Activated CD4-positive, alpha-beta T cell treated with anti-CD3 and anti-CD28 coated beads, Interleukin-2, Interleukin-6, amounts not matched to agents 100 ng/mL and 50 ng/mL, durations not matched to agents 16 hours and 8 hours (primary cell): Measurements from ENCODE around the gene JMY.
"Not testable (repeated sequence)": the region's sequence is repeated elsewhere in the genome, so short reads cannot be mapped to it uniquely, and the experiment has no call there.

ENCODE experiments used
- DNase-seq: peaks from one replicate; pipeline ENCODE4 v3.0.0-alpha.2; 2020

JMY gene

DNA sequence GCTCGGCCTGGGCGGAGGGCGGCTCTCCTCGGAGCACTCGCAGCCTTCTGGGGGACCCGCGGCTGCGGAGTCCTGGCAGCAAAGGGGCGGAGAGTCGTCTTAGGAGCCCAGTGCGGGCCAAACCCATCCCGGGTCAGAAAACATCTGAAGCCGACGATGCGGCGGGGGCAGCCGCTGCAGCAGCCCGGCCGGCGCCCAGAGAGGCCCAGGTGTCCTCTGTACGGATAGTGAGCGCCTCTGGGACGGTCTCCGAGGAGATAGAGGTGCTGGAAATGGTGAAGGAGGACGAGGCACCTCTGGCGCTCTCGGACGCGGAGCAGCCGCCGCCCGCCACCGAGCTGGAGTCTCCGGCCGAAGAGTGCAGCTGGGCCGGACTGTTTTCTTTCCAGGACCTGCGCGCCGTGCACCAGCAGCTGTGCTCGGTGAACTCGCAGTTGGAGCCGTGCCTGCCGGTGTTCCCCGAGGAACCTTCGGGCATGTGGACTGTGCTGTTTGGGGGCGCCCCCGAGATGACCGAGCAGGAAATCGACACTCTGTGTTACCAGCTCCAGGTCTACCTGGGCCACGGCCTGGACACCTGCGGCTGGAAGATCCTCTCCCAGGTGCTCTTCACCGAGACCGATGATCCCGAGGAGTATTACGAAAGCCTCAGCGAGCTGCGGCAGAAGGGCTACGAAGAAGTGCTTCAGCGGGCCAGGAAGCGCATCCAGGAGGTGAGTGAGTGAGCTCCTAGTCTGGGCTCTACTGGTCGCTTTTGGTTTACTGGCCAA is 1.2 kb downstream of the JMY start:
- DNase-seq = peak; percentile 38

GRCh38 chr5:79237740-79238560 is 2.0 kb downstream of the JMY start:
- DNase-seq = no peak

GRCh38 chr5:79240561-79240960 is 4.6 kb downstream of the JMY start:
- DNase-seq = no peak

- no peak for DNase-seq
Measured at GRCh38 chr5:79241535-79241979, 5.6 kb downstream of the JMY start.

DNA sequence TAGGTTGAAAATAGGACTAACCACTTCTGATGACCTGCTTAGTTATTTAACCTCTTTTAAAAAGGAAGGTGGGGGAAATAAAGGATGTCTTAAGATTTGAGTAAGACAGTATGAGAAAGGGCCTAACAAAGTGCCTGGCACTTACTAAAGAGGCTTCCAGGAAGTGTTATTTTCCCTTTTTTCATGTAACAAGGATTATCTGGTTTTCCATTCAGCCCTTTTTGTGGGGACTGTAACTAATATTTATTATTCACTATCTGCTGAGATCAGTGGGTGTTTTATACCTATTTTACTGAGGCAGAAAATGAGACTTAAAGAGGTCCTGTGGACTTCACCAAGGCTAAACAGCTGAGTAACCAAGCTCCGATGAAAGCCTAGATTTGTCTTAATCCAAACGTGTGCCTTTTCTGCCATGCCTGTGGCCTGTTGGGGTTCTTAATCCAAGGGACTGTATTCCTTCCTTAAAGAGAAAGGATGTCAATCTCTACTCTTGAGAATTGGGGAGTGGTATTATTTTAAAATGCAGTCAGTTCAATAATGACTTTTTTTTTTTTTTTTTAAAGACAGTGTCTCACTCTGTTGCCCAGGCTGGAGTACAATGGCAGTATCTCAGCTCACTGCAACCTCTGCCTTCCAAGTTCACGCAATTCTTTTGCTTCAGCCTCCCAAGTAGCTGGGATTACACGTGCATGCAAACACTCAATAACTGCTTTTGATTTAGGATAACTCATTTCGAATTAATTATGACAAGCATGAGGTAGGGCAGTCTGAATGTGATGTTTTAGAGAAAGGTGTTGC is 6.5 kb downstream of the JMY start:
- no peak for DNase-seq

- no peak for DNase-seq
Measured at GRCh38 chr5:79243224-79243623, 7.3 kb downstream of the JMY start.

GRCh38 chr5:79254067-79254466 is 18.1 kb downstream of the JMY start:
- DNase-seq = not testable (repeated sequence)

GRCh38 chr5:79255786-79256557 is 20.0 kb downstream of the JMY start:
- DNase-seq = peak; percentile 13

DNA sequence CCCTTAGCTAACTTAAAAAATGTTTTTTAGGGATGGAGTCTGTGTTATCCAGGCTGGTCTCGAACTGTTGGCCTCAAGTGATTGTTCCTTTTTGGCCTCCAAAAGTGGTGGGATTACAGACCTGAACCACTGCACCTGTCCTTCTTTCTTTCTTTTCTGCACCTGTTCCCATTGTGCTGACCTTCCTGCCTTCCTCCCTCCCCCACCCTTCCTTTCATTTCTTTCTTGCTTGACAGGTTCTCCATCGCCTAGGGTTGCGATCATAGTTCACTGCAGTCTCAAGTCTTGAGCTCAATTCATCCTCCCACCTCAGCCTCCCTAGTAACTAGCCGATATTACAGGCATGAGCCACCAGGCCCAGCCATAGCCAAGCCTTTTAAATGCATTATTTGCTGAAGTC is 20.6 kb downstream of the JMY start:
- no peak for DNase-seq

- no peak for DNase-seq
Measured at GRCh38 chr5:79257314-79257713, 21.4 kb downstream of the JMY start.

DNA sequence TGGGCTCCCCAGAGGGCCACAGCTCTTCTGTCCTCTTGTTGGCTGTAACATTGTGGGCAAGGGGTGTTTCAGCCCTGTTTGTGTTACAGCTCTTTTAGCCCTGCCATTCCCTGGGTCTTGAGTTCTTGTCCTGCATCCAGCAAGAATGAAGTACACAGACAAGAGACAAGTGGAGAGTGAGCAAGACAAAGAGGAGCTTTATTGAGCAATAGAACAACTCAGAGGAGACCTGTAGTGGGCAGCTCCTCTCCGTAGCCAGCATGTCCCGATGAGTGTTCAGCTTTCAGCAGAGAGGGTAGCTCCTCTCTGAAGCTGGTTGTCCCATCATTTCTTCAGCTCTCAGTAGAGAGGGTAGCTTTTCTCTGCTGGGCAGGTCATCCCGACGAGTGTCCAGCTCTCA is 22.9 kb downstream of the JMY start:
- no peak for DNase-seq

DNA sequence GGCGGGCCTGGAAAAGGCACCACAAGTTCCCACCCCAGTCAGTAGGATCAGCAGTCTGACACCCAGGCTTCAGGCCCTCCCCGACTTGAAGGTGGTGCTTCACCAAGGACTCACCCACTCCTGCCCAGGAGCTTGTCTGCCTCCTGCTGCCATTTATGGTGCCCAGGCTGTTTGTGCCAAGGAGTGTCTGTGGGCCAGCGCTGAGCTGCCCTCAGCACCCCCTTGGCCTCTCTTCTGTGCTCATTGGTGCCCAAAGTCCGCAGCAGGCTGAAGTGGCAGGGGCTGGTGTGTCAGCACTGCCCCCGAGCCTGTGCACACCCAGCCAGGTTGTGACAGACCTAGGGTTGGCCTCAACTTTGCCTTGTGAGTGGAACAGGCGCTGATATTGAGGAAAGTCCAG is 23.5 kb downstream of the JMY start:
- DNase-seq = no peak

GRCh38 chr5:79259810-79260209 is 23.9 kb downstream of the JMY start:
- no peak for DNase-seq

DNA sequence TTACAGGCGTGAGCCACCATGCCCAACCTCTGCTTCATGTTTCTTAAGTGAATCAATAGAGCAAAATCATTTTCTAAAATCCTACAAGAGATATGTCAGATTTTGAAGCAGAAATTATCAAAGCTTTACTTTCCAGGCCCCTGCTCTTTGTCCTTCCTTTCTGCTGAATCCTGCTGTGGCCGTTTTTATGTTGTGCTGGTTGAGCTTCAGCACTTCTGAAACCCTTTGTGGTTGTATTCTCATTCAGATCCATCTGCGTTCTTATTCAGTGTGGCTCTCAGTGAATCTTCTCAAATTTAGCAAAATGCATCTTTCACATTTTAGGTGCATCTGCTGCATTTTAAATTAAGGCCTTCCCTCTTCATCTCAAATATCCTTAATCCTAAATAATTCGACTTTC is 26.0 kb downstream of the JMY start:
- DNase-seq = peak; percentile 39

DNA sequence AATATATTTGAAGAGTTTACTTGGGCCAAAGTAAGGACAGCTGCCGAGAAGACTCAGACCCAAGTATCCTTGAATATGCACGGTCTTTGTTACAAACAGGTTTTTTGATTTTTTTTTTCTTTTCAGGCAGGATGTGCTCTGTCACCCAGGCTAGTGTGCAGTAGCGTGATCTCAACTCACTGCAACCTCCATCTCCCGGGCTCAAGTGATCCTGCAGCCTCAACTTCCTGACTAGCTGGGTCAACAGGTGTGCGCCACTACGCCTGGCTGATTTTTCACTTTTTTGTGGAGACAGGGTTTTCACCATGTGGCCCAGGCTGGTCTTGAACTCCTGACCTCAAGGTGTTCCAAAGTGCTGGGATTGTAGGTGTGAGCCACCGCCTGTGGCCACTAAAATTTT is 27.4 kb downstream of the JMY start:
- DNase-seq = no peak

- DNase-seq = no peak
Measured at GRCh38 chr5:79267180-79267579, 31.2 kb downstream of the JMY start.

- no peak for DNase-seq
Measured at GRCh38 chr5:79269733-79270166, 33.8 kb downstream of the JMY start.

GRCh38 chr5:79273341-79273740 is 37.4 kb downstream of the JMY start:
- DNase-seq = no peak

DNA sequence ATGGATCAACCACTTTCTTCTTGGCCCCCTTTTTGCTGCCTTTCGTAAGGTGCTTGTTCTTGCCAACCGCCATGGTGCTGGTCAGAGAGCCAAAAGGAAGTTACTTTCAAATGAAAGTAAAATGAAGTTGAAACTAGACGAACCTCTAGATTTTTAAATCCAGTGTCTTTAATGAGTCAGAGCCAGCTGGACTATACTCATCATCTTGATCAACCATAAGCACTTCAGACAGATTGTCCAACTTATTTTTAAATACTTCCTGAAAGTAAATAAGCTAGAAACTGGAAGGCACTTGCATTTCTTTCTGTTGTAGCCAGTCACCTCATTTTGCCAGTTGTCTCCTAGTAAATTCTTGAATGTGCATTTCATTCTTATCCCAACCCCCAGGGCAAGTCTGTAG is 48.9 kb downstream of the JMY start:
- DNase-seq = no peak

DNA sequence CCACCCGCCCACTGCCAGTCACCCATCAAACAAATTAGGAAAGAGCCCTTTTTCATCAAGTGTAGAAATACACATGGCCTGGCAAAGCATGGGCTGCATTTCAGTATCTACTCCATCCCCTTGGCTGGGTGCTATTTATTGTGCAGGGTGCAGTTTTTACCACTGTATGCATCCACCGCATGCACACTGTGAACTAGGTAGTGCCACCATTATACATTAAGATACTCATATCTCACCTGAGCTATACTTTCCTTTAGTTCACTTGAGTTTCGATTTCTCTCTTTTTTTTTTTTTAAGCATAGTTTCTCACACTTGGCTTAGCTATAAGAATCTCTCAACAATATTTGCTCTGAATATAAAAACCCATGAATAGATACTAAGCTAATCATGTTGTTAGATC is 49.4 kb downstream of the JMY start:
- DNase-seq = no peak

GRCh38 chr5:79285833-79286232 is 49.9 kb downstream of the JMY start:
- no peak for DNase-seq

GRCh38 chr5:79287380-79287779 is 51.4 kb downstream of the JMY start:
- DNase-seq = no peak

DNA sequence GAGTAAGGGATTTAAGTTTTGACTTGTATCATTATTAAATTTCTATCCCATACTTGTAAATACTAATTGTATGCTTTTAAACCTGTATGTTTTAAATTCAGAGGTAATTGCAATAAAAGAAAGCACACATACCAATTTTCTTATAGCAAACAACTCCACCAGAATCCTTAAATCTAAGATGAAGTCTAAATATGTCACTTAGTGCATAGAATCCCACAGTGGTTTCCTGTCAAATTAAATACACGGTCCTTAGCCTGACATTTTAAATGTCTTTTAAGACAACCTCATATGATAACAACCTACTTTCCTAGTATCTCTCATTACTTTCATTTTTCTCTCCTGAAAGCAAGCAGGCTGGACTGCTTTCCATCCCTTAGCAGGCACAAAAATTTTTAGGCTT is 52.0 kb downstream of the JMY start:
- DNase-seq = no peak
